ENCODE results near the gene EPHA4.

EPHA4 gene

GRCh38 chr2:221476195-221476594, 95.9 kb downstream of the EPHA4 start:
- no peak for DNase-seq (ENCODE audit: low read depth in 2 of 2)

DNA sequence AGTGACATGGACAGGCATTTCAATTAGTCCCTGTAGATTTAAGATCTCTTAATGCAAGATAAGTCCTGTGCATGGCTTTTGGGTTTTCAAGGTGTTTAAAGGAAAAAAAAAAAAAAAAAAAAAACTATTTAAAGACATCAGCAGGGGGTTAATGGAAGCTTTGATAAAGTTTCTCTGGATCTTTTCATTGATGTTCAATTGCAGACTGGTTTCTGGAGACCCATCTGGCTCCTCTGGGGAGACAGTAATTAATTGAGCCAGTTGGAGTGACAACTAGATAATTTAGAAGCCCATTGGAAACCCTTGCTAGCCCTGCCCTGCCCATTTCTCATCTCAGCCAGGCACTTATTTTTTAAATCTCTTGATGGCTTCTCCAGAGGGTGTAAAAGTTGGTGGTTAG, 98.7 kb downstream of the EPHA4 start:
- no peak for DNase-seq (ENCODE audit: low read depth in 2 of 2)

- DNase-seq (ENCODE audit: low read depth in 2 of 2): no peak
Observed at GRCh38 chr2:221468317-221468716, 103.8 kb downstream of the EPHA4 start.

DNA sequence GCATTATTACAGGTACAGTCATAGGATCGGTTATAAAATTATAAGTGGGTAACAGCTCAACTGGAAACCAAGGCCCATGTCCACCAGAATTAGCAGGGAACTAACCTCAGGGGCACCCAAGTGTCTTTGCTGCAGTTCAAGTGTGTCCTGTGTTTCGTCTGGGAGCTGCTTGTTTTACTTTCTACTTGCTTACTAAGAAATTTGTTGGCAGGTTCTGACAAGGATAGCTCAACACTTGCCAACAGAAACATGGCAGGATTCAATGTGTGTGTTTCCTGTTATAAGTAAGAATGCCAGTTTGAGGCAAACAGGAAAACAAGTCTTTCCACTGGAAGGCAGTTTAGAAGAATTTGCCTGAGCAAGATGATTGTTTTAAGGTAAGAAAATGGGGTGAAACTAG, 104.5 kb downstream of the EPHA4 start:
- no peak for DNase-seq (ENCODE audit: low read depth in 2 of 2)

GRCh38 chr2:221466744-221467143, 105.4 kb downstream of the EPHA4 start:
- DNase-seq (ENCODE audit: low read depth in 2 of 2): no peak

DNA sequence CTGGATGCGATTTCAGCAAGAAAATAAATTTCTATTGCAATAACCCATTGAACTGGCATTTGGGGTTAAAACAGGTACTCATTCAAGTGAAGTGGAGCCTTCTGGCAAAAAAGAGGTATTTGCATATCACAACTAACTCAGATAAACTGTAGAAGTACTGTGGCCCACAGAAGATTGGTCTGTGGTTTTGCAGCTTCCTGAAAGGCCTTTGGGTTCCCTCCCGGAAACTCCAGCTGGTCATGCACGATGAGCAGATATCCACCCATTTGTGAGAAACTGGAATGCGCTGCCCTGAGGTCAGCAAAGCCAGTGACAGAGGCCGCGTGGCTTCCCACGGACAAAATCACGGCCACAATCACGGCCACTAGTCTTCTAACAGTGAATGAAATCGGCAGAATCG, 106.3 kb downstream of the EPHA4 start:
- DNase-seq (ENCODE audit: low read depth in 2 of 2): no peak

DNA sequence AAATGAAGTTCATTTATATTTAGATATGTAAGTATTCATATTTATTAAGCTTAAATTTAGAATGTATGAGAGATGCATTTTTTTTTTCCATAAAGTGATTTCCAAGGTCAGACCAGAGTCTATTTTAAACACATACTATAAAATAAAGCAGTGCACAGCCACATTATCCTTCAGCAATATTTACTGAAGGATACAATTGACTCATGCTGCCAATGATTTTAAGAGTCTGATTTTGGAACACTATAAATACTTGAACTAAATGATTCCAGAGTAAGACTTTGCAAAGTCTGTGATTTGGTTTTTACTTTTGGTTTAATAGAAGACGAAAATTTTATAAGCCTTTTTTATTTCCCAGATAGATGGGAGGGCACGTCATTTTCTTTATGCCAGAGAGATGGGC, 107.1 kb downstream of the EPHA4 start:
- DNase-seq (ENCODE audit: low read depth in 2 of 2): no peak

DNA sequence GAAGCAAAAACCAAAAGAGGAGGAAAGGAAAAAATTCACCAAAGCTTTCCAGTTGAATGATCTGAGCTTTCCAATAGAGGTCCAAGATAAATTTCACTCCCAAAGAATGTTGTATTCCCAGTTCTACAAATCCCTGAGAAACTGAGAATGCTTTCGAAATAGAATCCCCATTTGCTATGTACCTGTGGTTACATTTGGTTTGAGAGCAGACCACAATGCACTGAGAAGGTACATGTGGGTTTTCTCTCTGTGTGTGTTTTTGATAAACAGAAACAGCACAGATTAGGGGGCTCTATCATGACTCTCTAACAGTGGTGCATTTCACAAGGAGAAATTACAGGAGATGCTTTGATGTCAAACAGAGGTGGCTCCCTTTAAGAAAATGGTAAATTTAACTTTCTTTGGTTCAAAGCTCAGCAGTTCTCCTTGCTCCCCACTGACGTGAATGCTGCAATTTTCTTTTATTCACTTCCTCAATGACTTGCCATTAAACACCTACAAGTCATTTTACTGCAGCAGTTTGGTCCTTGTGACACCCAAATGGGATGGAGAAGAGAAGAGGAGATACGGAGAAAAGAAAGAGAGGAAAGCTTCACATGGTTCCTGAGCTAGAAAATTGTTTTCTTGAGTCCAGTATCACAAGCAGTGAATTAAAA, 108.7 kb downstream of the EPHA4 start:
- DNase-seq (ENCODE audit: low read depth in 2 of 2): no peak

GRCh38 chr2:221461901-221462300, 110.2 kb downstream of the EPHA4 start:
- no peak for DNase-seq (ENCODE audit: low read depth in 2 of 2)

DNA sequence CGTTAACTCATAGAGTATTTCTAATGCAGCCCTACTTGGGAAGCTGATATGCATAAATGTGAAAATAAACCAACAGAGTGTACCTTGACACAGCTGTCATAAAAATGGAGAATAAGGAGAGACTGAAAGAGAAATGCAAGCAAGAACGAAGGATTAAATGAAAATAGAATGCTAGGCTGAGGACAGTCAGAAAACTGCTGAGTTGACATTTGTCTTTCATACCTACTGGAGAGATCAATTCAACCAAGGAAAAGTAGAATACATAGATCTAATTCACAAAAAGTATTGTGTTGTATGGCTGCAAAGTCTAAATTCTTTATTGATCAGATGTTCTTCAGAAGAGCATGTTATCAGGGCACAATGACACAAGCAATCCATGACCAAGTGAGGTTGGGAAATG, 112.0 kb downstream of the EPHA4 start:
- no peak for DNase-seq (ENCODE audit: low read depth in 2 of 2)

DNA sequence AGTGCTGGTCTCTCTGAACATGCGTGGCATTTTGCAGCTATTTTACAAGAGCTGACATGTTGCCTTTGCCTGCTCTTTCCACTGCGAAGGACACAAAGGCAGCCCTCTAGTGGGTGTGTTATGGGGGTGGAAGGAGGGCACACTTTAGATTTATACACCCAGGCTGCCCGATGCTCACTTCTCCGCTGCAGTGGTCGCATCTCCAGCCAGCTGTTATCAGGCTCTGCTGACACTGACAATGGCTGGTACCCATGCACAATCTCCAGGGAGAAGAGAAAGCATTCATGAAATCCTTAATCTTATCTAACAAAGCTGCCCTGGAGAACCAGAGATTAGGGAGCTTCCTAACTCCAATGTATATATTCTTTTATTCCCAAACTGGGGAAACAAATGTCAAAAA, 113.5 kb downstream of the EPHA4 start:
- DNase-seq (ENCODE audit: low read depth in 2 of 2): no peak

GRCh38 chr2:221455214-221455613, 116.9 kb downstream of the EPHA4 start:
- no peak for DNase-seq (ENCODE audit: low read depth in 2 of 2)

DNA sequence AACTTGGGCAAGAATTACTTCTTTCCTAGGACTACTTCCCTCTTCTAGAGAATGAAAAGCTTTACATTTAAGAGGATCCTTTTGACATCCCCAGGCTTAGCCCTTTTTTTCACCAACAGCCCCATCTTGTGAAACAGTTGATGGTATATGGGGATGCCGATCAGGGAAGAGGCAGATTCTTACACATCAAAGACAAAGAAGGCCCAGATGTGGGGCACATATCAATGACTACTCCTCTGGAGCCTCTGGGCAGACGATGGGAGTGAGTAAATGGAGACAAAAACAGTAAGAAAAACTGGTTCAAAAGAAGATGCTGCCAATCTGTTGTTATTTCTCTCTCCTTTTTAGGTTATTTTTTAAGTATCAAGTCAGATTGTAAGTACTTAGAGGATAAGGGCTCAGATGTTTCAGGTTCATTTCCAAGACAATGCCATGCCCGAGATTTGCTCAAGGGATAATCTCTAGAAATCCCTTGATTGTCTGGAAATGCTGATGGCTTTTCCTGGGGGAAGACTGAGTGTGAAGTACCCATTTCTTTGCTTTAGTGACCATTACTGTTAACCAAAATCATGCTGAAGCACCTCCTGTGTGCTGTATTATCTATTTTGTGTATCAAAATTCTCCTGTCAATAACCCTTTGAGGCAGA, 117.5 kb downstream of the EPHA4 start:
- DNase-seq (ENCODE audit: low read depth in 2 of 2): no peak

GRCh38 chr2:221451862-221452788, 120.0 kb downstream of the EPHA4 start:
- no peak for DNase-seq (ENCODE audit: low read depth in 2 of 2)

DNA sequence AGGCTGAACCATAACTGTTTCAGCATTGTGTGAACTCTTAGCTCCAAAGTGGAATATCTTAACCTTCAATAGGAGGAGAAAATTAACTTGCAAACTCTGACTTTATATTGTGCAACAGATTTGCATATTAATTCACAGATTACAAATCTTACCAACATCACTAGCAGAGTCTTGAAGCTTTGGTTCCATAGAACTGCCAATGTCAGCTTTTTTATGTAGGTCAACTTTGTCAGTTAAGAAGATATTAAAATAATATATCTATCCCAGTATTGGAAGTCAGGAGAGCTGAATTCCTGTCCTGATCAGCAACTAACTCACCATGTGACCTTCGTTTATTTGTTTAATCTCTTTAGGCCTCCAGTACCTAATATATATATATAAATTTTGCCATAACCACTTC, 121.8 kb downstream of the EPHA4 start:
- no peak for DNase-seq (ENCODE audit: low read depth in 2 of 2)

DNA sequence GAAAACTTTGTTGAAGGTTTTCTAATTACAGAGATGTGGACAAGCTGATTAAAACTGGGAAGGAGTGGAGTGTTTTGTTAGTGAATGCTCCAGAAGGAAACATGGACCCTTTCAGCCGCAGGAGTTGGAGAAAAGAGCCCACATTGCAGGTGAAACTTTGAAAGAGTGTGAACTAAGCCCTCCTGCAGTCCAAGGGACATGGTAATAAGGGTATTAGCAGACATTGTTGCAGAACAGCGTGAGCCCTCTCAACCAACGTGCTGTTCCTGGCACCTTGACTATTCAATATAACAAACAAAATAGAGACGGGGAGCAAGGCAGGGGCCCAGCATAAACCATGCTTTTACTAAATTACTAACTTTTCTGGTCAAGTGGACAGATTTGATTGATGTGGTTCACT, 122.7 kb downstream of the EPHA4 start:
- no peak for DNase-seq (ENCODE audit: low read depth in 2 of 2)

DNA sequence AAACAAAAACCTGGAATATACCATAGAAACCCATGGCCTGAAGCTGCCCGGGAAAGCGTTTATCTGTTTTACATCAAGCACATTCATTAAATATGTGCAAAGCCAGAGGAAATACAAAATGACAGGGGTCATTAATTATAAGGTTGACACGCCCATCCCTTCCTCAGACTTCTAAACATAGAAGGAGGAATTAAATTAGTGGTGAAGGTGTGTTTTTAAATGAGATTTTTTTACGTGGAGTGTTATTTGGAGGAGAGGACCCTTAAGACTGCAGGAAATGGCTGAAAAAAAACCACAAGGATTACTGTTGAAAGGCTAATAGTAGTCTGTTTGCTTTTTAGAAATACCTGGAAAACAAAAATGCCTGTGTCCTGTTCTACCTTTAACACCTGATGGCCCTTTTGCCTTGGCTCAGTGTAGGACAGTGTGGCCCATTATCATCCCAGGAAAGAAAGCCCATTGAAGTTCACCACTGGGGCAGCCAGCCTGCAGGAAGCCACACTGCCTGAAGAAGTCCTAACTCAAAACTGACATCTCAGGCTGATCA, 123.2 kb downstream of the EPHA4 start:
- no peak for DNase-seq (ENCODE audit: low read depth in 2 of 2)

- DNase-seq (ENCODE audit: low read depth in 2 of 2): no peak
Observed at GRCh38 chr2:221448057-221448843, 123.9 kb downstream of the EPHA4 start.

- no peak for DNase-seq (ENCODE audit: low read depth in 2 of 2)
Observed at GRCh38 chr2:221447310-221447709, 124.8 kb downstream of the EPHA4 start.

DNA sequence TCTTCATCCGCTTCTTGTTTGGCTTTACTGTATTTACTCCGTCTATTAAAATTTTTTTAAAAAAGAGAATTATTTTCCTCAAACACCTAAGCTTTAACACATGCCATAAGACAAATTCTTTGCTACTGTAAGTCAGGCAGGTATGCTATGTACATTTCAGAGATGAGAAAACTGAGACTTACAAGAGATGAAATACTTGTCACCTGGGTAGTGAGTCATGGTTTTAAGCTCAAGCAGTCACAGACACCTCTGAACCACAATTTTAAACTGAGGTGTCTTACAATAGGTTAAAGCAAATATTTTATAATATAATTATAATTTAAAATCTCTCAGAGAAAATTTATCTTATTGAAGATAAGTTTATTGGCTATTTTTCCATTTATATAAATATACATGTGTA, 126.0 kb downstream of the EPHA4 start:
- DNase-seq (ENCODE audit: low read depth in 2 of 2): no peak

DNA sequence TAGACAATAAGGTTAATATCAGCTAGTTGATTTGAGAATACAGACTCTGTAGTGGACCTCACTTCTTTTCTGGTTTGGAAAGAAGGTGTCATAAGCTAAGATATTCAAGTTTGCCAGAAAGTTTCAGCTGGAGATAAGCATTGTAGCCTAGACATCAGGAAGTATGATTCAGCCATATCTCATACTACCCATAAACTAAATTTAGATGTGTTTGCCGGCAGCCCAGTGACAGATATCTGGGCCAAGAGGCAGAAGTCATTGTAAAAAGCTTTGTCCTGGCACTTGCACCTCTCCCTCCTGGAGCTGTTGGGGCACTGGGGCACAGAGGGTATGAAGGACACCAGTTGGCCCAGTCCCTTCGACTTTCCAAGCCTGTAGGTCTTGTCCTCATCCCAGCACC, 128.0 kb downstream of the EPHA4 start:
- DNase-seq (ENCODE audit: low read depth in 2 of 2): no peak

DNA sequence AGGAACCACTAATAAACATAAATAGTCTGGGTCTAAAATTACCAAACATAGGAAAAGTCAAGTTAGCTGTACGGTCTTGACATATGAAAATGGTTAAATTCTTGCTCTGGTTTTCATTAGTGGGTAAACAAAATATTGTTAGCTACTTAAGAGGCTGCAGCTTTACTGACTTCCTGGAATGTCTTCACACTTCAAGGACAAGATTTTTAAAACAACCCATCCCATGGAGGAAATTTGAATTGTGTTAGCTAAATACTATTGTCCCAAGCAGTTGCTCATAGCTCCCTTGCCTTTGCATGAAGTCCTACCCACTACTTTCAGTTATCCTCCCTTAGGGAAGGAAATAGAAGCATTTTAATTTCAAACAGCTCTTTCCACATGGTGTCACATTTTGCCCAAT, 128.5 kb downstream of the EPHA4 start:
- no peak for DNase-seq (ENCODE audit: low read depth in 2 of 2)
